HK-2 (cell line): Measurements from ENCODE around the gene TCIRG1.

ENCODE experiments used
- DNase-seq: peaks from one replicate; pipeline ENCODE4 v3.0.0-alpha.2; 2018; ENCODE audit not compliant: unreplicated experiment

Gene TCIRG1

DNA sequence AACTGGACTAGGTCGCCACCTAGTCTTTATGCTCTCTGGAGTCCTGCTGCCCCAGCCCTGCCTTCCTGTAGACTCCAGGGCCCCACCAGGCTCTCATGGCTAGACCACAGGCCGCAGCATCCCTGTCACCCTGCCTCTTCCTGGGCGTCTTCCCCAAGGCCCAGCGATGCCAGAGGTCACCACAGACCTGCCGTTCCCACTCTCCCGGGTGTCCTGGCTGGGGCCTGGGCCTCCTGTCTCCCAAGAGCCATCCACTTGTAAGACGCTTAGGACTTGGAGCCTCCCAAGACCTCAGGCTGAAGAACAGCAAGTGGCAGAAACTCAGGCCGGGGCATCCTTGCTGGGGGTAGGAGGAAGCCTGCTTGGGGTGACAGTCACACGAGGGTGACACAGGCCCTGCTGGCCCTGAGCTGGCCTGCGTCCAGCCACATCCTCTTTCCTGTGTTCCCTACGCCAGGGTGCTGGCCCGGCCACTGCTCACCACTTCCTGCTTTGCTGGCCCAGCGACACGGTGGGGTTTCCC, 2.0 kb upstream of the TCIRG1 start:
- no peak for DNase-seq

DNA sequence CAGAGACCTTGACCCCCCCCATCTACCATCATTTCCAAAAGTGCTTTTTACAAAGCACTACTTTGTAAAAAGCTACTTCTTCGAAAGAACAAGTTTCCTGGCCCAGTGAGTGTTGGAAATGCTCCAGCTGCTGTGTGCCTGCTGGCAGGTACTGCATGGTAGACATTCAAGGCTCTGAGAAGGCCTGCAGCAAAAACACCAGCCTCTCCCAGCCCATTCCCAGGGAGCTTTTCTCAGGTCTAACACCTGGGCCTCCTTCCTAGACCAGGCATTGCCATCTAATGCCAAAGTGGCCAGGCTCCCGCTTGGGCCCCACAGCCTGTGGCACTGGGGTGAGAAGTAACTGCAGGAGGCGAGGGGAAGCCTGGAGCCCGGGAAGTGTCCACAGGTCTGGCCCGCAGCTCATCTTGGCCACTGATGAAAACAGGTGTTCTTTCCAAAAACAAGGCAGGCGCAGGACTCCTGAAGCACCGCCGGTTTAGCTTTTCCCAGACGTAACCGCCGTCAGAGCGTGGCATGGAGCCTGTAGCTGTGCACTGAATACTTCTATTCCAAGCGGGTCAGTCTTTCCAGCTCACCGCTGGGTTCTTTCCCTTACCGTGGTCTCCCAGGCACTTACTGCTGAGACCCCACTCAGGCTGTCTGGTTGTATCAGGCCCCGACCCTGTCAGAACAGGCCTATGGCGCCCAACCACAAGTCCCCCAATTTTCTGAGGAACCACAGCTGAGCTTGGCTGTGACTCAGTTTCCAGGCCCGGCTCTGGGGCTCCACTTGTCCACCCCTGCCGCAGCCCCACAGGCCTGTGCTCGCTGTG, 1.2 kb upstream of the TCIRG1 start:
- no peak for DNase-seq

DNA sequence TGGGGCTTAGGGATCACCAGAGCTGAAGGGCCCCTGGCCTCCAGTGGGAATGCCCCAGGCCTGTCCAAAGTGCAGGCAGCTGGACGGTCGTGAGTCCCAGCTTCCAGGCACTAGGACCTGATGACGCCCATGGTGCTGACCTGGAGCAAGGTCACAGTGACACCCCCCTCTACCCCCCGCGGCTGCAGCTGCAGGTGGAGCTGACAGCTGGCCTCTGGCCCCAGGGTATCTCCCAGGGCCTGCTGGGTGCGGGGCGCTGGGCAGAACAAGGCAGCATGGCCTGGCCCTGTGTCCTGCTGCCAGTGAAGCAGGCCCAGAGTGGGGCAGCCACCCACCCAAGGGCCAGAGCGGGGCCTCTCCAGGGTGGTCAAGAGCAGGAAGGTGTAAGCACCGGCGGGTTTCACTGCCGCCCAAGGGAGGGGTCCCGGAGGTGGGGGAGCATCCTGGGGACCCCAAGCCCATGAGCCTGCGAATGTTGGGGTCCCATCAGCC, 553 bp upstream of the TCIRG1 start:
- no peak for DNase-seq

DNA sequence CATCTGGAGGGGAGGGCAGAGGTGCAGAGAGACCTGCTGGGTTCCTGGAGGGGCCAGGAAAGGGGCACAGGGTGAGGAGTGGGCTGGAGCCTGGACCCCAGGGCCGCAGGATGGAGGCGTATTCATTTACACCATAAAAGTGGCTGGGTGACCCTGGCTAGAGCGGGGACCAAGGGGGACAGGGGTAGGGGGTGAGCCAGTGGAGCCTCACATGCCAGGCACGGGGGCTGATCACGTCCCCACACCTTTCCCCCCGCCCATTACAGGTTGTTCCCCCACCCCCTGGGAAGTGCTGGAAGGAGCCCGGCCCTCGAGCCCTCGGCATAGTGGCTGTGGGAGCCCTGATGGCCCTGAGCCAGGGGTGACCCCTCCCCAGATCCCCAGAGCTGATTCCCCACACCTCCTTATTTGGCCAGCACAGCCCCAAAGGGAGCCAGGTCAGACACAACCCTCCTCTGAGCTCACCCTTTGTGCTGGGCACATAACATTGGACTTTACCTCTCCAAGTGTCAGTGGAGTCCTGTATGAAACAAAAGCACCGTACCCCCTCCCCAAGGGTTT, 781 bp downstream of the TCIRG1 start:
- no peak for DNase-seq

DNA sequence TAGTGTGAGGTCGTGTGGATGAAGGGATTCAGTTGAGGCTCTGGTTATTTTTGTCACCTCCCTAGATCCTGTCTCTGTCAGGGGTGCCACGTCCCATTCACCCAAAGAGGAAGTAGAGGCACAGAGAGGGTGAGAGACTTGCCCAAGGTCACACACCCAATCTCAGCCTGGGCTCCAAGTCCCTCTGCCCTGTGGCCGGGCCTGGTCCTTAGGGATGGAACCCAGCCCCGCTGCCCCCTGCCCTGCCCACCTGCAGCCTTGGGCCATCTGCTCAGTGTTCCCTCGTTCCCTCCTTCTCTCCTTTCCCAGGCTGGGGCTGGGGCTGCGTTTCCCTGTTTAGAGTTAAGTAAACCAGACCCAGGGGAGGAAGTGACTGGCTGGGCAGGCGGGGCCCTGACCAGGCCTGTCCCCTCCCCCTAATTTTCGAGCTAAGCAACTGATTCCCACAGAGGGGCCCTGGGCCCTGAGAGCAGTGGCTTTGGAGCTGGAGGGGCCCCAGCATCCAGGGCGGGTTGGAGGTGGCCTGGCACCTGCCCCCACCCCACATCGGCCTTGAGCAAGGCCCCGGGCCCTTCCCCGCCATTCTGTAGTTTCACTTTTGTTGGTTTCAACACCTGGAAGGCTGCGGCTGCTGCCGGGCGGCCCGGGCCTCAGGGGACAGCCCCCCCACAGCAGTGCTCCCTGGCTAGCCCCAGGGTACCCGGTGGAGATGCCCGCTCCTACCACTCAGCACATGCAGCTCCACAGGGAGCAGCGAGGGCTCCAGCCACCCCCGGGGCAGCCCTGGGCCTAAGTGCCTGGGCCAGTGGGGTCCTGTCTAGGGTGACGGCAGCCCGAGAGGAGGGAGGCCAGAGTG, 1.5 kb downstream of the TCIRG1 start:
- DNase-seq = no peak

DNA sequence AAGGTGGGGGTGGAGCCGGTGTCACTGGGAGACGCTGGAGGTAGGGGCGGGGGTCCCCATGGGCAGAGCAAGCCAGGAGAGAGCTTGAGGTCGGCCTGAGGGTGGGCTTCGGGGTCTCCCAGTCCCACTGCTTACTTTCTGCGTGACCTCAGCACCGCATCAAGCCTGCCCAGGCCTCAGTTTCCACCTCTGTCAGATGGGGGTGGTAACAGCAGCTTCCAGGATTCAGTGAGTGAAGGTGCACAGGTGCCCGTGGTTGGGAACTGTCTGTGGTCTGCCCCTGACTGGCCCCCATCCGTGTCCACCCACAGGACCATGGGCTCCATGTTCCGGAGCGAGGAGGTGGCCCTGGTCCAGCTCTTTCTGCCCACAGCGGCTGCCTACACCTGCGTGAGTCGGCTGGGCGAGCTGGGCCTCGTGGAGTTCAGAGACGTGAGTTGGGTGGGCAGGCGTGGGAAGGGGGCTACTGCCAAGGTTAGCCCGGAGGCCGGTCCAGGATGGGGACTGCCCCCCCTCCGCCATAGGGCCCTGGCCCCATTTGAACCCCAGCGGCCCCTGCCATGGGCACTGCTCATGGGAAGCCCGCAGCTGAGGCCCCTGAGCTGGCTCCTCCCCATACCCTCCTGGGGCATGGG, 2.2 kb downstream of the TCIRG1 start:
- no peak for DNase-seq

DNA sequence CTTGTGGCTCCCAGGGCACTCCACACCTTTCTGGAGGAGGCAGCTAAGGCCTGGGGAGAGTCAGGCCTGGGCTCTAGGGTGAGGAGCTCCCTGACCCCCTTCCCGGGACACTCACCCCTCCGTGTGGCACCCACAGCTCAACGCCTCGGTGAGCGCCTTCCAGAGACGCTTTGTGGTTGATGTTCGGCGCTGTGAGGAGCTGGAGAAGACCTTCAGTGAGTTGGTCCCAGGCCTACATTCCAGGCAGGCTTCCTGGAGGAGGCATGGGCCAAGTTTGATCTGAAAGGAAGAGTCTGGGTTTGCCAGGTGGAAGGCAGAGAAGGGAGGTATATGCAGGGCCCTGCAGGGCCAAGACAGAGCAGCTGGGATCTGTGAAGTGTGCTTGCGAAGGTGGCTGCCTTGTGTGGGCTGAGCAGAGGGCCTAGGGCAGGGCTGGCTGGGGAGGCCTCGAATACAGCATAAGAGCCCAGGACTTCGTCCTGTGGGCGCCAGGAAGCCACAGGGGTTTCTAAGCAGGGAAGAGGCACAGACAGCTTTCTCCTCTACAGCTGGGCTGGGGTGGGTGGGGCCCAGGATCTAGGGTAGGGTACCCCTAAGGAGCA, 2.9 kb downstream of the TCIRG1 start:
- DNase-seq = no peak

DNA sequence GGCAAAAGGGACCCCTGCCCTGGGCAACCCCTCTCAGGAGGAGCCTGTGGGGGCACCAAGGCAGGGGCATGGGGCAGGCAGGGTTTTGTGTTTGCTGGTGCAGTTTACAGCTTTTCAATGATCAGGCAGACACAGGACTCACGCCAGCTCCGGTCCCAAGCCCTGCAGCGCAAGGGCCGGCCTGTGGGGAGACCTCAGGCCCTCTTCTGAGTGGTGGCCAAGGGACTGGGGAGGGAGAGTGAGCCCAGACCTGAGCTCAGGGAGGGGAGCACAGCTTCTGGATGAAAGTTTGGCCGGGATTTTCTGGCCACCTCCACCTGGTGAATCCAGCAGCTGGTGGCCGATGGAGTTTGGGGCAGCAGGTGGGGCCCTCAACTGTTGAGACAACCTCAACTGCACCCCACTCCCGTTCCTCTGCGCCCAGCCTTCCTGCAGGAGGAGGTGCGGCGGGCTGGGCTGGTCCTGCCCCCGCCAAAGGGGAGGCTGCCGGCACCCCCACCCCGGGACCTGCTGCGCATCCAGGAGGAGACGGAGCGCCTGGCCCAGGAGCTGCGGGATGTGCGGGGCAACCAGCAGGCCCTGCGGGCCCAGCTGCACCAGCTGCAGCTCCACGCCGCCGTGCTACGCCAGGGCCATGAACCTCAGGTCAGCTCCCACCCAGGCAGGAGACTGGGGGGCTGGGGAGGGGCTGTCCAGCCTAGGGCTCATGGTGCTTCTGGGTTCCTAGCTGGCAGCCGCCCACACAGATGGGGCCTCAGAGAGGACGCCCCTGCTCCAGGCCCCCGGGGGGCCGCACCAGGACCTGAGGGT, 3.6 kb downstream of the TCIRG1 start:
- DNase-seq = no peak

DNA sequence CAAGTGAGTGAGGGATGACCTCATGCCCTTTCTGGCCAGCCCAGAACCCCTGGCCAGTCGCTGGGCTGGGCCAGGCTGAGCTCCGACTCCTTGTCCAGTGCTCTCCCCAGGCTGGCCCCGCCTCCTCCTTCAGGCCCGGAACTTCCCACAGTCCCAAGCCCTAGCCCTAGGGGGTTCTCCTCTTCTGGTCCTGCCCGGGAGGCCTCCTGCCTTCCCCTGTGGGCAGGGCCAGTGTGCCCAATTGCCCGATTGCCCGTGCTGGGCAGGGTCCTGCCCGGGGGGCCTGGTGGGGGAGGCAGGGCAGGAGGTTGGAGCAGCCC, 4.2 kb downstream of the TCIRG1 start:
- no peak for DNase-seq

DNA sequence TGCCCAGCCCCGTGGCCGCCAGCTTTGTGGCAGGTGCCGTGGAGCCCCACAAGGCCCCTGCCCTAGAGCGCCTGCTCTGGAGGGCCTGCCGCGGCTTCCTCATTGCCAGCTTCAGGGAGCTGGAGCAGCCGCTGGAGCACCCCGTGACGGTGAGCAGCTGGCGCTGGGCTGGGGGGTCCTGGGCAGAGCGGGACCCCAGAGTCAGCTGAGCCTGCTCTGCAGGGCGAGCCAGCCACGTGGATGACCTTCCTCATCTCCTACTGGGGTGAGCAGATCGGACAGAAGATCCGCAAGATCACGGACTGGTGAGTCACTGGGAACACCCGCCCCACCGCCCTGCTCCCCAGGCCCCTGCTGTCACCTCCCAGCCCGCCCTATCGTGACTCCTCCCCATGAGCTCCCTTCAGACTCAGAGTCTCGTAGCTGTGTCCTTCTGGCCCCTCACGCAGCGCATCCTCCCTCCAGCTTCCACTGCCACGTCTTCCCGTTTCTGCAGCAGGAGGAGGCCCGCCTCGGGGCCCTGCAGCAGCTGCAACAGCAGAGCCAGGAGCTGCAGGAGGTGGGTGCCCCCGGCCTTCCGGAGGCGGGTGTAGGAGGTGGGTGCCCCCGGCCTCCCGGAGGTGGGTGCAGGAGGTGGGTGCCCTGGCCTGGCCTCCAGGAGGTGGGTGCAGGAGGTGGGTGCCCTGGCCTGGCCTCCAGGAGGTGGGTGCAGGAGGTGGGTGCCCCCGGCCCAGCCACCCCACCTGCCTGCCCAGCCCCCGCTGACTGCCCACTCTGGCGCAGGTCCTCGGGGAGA, 4.7 kb downstream of the TCIRG1 start:
- DNase-seq = no peak

DNA sequence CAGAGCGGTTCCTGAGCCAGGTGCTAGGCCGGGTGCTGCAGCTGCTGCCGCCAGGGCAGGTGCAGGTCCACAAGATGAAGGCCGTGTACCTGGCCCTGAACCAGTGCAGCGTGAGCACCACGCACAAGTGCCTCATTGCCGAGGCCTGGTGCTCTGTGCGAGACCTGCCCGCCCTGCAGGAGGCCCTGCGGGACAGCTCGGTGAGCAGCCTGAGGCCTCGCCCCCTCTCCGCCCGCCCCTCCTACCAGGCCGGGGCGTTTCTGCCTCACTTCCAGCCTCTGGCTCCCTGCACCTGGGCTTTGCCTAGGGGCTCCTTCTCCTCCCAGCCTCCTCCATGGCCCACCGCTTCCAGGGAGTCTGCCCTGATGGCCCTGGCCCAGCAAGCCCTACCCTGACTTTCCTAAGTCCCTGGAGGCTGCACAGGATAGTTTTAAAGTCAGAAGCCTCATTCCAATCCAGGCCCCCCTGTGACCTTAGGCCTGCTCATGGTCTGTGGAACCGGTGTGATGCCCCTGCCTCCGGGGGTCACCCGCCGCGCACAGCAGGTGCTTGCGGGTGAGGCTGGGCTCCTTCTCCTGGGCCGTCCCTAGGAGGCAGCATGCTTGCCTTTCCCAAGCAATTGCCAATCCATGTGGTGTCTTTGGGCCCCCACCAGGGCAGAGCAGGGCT, 5.5 kb downstream of the TCIRG1 start:
- no peak for DNase-seq

DNA sequence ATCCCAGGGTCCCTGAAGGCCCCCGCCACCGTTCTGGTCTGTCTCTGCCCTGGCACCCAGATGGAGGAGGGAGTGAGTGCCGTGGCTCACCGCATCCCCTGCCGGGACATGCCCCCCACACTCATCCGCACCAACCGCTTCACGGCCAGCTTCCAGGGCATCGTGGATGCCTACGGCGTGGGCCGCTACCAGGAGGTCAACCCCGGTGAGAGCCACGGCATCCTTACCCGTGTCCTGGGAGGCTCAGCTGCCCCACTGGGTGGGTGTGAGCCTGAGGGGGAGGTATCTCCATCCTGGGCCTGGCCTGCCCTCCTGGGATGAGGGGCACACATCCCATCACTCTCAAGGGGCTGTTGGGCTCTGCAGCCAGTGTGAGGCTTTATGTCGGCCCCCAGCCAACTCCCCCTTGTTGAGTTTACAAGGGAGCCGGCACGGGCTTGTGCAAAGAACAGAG, 6.1 kb downstream of the TCIRG1 start:
- DNase-seq = no peak

DNA sequence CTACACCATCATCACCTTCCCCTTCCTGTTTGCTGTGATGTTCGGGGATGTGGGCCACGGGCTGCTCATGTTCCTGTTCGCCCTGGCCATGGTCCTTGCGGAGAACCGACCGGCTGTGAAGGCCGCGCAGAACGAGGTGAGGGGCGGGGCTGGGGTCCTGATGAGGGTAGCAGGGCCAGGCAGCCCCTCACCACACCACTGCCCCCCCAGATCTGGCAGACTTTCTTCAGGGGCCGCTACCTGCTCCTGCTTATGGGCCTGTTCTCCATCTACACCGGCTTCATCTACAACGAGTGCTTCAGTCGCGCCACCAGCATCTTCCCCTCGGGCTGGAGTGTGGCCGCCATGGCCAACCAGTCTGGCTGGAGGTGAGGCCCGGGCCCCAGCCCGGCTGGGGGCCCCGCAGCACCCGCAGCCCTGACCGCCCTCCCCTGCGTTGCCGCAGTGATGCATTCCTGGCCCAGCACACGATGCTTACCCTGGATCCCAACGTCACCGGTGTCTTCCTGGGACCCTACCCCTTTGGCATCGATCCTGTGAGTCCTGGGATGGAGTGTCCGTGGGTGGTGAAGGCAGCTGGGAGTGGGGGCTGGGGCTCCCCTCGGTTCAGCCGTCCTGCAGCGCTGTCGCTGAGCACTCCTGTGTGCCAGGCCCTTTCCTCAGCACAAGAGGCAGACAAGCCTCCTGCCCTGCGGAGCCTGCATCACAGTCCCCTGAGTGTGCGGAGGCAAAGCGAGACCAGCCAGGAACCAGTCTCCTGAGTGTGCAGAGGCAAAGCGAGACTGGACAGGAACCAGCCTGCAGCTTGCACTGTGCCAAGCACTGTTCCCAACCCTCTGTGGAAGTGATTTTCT, 8.8 kb downstream of the TCIRG1 start:
- DNase-seq = no peak

DNA sequence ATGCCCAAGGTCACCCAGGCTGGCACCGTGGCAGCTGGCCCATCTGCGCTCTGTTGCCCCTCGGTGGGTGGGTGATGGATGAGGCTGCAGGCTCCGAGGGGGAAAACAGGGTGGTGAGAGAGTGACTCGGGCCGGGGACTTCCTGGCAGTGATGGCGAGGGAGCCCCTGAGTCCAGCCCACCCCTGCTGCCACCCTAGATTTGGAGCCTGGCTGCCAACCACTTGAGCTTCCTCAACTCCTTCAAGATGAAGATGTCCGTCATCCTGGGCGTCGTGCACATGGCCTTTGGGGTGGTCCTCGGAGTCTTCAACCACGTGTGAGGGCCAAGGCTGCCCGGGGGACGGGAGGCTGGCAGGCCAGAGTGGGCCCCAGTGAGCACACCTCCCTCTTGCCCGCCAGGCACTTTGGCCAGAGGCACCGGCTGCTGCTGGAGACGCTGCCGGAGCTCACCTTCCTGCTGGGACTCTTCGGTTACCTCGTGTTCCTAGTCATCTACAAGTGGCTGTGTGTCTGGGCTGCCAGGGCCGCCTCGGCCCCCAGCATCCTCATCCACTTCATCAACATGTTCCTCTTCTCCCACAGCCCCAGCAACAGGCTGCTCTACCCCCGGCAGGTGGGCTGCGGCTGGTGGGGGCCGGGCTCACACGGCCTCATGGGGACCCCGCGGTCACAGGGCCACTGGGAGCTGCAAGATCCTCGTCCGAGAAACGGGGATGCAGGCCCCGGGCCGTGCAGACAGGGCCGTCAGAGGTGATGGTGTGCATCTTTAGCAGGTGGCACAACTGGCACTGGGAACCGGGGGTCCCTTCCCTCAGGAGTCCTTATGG, 10.1 kb downstream of the TCIRG1 start:
- no peak for DNase-seq

DNA sequence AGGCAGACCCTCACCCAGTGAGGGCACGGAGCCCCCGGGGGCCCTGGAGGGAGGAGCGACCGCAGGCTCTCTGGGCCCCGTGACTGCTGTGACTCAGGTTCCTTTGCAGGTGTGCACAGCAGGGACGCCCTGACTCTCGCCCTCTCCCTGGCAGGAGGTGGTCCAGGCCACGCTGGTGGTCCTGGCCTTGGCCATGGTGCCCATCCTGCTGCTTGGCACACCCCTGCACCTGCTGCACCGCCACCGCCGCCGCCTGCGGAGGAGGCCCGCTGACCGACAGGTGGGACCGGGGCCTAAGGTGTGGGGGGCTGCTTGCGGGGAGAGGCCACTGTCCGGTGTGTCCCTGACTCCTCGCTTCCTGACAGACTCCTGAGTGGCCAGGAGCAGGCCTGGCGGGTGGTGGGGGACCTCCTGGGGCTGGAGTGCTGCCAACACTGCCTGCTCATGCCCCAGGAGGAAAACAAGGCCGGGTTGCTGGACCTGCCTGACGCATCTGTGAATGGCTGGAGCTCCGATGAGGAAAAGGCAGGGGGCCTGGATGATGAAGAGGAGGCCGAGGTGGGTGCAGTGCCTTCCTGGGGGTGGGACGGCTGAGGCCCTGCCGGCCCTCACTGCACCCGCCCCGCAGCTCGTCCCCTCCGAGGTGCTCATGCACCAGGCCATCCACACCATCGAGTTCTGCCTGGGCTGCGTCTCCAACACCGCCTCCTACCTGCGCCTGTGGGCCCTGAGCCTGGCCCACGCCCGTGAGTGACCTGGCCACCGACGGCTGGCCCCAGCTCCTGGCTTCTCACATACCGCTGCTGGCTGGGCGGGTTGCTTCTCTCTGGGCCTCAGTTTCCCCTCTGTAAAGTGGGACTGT, 10.9 kb downstream of the TCIRG1 start:
- no peak for DNase-seq

DNA sequence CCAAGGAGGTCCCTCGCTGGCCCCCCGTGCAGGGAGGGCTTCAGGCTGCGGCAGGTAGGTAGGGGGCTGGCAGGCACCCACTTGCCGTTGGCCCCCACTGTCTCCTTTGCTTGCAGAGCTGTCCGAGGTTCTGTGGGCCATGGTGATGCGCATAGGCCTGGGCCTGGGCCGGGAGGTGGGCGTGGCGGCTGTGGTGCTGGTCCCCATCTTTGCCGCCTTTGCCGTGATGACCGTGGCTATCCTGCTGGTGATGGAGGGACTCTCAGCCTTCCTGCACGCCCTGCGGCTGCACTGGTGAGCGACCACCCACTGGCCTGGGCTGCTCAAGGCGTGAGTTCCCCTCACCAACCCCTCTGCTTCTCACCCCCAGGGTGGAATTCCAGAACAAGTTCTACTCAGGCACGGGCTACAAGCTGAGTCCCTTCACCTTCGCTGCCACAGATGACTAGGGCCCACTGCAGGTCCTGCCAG, 11.6 kb downstream of the TCIRG1 start:
- no peak for DNase-seq
